DOHH2 (cell line): Measurements from ENCODE around the gene RASD2.

Experiments used
- EZH2phosphoT487 ChIP-seq: fragments of 200-600 bp; sonication (generic); IDR thresholded peaks from 2 replicates; pipeline ENCODE4 v1.6.1; 2017; ENCODE audit warnings: borderline replicate concordance, mild to moderate bottlenecking, antibody characterized with exemption, low read length, moderate library complexity, mixed read lengths
- TF ChIP-seq, protein P1 (sequence below): fragments of 200-600 bp; sonication (generic); IDR thresholded peaks from one replicate; pipeline ENCODE4 v1.5.1; 2014; ENCODE audit warnings: antibody characterized with exemption, mild to moderate bottlenecking, low read depth, low read length; ENCODE audit not compliant: poor library complexity, severe bottlenecking

DNA sequence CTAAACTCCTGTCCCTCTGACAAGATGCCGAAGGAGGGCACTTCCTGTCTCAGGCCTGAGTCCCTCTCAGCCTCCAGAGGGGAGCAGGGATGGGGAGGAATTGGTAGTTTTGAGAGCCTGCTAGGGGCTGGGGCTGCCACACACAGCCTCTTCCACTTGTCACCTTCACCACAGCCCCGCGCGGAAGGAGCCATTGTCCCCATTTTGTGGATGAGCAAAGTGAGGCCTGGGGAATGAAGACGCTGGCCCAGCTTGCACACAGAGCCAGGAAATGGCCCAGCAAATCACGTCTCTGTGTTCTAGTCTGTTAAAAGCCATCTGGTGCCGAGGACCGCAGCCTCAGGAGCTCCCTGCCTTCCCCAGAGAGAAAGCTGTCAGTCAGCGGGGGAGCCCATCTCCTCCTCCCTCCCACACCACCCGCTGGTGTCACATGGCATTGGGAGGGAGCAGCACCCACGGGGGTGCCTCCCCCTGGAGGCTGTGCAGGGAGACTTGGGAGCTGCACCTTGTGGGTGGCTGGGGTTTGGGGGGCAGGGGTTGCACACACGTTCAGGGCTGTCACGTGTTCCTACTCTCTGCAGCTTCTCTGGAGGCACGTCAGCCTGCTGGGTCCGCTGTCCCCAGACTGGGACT is 34.6 kb downstream of the RASD2 start:
- TF ChIP-seq, protein P1, sequence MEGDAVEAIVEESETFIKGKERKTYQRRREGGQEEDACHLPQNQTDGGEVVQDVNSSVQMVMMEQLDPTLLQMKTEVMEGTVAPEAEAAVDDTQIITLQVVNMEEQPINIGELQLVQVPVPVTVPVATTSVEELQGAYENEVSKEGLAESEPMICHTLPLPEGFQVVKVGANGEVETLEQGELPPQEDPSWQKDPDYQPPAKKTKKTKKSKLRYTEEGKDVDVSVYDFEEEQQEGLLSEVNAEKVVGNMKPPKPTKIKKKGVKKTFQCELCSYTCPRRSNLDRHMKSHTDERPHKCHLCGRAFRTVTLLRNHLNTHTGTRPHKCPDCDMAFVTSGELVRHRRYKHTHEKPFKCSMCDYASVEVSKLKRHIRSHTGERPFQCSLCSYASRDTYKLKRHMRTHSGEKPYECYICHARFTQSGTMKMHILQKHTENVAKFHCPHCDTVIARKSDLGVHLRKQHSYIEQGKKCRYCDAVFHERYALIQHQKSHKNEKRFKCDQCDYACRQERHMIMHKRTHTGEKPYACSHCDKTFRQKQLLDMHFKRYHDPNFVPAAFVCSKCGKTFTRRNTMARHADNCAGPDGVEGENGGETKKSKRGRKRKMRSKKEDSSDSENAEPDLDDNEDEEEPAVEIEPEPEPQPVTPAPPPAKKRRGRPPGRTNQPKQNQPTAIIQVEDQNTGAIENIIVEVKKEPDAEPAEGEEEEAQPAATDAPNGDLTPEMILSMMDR: no peak
- no peak for TF ChIP-seq EZH2phosphoT487
